Suppressor macrophage (primary cell): ENCODE data around the gene NOD2.

Experiments used
- DNase-seq, 4 experiments: peaks; one replicate each; pipeline ENCODE4 v3.0.0-alpha.2; 2020 to 2022
- total RNA-seq, 17 experiments: gene quantifications; one replicate each; lab custom pipeline; 2026; ENCODE audit warnings: mixed read lengths in 6 of 17, inconsistent platforms in 3 of 17; lab: John Stamatoyannopoulos, UW

Gene NOD2
- 3.0 to 45.0 (median 16.2) reads per million in 17 experiments for total RNA-seq

GRCh38 chr16:50692999-50693781 lies at the start of gene NOD2:
TSS of gene NOD2 (plus strand) at chr16:50693606. CDS start at chr16:50699496, 5,890 bp downstream.
- DNase-seq = peak in 3 of 4 experiments; percentile 39 to 69 (median 56)

DNA sequence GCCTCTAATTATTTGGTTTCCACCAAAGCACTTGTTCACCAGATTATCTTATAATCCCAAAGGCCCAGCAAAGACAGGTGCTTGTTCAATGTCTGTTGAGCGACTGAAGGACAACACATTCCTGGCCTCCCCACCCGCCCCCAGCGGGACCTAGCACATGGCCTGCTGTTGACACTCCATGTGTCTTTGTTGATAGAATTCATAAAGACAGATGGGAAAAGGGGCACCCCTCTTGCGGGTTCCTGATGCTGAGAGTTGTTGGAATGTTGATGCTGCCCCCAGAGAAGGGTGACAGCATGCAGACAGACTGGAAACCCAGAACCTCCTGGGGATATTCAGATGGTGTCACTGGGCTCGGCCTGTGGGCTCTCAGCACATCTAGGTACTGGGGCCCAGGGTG lies 49.2 kb upstream of the NOD2 start:
- no peak for DNase-seq

GRCh38 chr16:50644729-50645128 lies 48.7 kb upstream of the NOD2 start:
- peak; percentile 62 to 79 (median 71) for DNase-seq

GRCh38 chr16:50645563-50646220 lies 47.7 kb upstream of the NOD2 start:
- no peak for DNase-seq

- DNase-seq = no peak
These were observed 47.1 kb upstream of the NOD2 start for GRCh38 chr16:50646345-50646744.

DNA sequence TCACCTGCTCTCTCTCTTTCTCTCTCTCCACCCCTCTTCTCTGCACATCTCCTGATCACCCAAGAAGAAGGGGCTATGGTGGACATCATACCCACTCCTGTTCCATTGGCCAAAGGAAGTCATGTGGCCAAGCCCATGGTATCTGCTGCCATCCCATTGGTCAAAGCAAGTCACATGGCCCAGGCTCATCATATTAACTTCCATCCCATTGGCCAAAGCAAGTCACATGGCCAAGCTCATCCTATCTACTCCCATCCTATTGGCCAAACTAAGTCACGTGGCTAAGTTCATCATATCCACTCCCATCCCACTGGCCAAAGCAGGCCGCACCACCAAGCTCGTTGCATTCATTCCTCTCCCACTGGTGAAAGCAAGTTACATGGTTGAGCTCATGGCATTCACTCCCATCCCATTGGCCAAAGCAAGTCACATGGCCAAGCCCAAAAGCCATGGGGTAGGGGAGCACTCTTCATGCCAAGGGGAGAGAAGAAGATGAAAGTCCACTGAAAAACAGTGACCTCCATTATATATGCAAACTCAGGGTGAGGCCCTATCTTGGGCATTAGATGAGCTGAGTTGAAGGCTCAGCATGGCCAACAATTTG lies 41.5 kb upstream of the NOD2 start:
- no peak for DNase-seq

GRCh38 chr16:50652836-50653425 lies 40.5 kb upstream of the NOD2 start:
- no peak for DNase-seq

DNA sequence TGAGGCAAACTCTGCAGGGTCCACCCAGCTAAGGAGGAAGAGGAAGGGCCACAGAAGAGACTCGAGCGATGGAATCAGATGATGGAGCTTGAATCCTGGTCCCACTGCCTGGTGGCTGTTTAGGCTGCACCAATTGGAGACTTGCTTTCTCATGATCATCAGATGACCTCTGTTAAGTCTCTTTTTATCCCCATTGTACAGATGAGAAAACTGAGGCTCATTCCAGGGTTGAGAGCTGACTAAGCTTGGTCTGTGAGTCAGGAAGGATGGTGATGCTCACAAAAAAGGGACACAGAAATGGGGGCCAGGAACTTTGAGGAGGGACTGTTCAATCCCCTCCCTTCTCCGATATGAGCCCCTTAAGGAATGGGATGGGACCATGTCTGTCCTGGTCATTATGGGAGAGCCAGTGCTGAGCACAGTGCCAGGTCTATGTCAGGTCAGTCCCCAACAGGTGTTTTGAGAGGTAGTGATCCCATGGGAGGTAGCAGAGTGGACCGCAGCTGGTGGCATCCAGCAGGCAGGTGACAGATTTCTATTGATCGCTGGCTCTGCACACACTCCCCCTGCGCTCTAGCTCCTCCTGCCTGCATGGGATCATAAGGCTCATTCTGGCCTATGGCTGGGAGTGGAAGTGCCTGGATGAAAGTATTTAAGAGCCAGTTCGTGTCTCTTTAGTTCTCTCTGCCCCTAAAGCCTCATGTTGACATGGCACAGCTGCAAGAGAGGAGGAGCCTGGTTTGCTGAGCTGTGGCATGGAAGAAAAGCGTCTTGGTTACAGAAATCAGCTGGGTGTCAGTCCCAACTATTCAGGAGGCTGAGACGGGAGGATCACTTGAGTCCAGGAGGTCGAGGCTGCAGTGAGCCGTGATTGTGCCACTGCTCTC lies 39.5 kb upstream of the NOD2 start:
- DNase-seq = no peak

- no peak for DNase-seq
These were observed 37.8 kb upstream of the NOD2 start for GRCh38 chr16:50655558-50656055.

- peak in 3 of 4 experiments; percentile 24 to 38 (median 27) for DNase-seq
These were observed 36.2 kb upstream of the NOD2 start for GRCh38 chr16:50657241-50657640.

DNA sequence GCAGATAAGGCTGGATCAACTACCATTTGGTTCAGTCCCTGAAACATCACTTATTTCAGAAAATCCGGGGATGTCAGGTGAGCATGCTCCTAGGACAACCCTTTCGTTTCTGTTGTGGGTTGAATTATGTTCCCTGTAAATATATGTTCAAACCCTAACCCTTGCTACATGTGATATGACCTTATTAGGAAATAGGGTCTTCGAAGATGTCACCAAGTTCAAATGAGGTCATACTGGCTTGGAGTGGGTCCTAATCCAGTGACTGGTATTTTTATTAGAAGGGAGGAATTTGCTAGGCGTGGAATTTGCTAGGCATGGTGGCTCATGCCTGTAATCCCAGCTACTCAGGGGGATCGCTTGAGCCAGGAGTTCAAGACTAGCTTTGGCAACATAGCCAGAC lies 33.6 kb upstream of the NOD2 start:
- DNase-seq = no peak

DNA sequence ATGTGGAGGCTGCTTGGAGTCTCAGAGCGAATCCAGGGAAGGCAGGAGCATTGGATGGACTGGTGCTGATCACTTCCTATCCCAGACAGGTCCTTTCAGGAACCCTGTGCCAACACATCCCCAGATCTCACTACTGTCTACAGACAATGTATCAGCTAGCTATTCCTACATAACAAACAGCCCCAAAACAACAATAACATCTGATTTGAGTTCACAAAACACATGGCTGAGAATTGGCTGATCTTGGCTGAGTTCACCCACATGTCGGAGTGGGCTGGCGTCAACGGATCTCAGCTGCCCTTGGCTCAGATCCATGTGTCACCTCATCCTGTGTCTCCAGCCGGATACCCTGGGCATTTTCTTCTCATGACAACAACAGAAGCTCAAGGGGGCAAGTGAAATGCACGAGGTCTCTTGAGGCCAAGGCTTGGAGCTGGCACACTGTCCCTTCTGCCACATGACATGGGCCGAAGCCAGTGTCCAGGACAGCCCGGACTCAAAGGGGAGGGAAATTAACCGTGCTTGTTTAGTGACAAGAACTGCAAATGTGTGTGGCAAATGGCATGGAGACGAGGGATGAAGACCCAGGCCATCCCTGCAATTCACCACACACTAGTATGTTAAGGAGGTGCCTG lies 31.0 kb upstream of the NOD2 start:
- no peak for DNase-seq

GRCh38 chr16:50664270-50664669 lies 29.1 kb upstream of the NOD2 start:
- peak in 2 of 4 experiments; percentile 35 to 39 for DNase-seq

DNA sequence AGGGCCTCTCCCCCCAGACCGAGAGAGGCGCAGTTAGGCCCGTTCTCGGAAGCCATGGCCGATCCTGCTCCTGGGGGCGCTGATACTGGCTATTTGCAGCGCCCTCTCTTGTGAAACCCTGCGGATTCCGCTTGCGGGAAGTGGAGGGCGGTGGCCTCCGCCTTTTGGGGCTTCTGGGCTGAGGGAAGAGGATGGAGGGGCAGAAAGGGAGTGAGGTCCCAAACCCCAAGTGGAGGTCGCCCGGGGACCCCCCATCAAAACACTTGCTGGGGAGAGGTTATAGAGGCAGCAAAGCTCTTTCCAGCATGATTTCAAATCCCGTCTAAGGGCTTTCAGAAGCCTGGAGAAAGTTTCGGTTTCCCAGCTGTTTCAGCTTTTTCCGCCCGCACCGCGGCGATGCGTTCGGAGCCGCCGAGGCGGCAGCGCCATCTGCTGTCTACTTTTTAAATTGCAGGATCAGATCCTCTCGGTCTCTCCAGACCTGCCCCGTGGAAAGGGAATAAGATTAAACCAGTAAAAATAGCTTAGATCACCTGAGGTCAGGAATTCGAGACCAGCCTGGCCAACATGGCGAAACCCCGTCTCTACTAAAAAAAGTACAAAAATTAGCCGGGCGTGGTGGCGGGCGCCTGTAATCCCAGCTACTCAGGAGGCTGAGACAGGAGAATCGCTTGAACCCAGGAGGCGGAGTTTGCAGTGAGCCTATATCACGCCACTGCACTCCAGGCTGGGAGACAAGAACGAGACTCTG lies 28.1 kb upstream of the NOD2 start:
- peak; percentile 86 to 93 (median 93) for DNase-seq

DNA sequence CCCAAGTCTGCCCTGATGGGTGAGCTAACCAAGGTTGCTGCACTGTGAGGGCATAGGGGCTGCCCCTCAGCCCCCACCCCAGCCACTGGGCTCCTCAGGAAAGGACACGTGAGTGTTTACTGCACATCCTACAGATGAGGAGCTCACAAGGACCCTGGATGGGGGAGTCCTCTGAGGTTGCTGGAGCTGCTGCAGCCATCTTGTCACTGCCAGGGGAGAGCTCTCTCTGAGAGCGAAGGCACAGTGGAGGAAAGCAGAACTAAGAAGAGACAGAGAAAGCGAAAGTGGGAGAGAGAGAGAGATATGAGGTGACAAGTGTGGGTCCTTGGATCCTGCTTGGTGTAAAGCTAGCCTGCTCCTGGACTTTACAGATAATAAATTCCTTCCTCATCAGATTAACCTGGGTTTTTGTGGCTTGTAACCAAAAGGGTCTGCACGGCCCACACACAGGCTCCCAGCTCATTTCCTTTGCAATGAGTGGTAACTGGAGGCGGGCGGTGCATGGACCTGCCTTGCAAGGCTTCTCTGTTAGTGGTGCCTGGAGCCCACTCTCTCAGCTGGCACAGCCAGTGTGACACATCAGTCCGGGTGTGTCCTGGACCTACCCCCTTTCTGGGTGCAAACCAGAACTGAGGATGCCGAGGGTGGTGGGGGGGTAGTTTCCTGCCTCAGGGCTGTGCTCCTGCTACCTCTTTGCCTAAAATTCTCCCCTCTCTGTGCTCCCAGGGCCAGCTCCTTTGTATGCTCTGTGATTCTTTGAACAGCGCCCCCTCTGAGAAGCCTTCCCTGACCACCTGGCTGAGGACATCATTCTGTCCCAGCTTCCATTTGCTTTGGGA lies 26.5 kb upstream of the NOD2 start:
- DNase-seq = peak; percentile 44 to 68 (median 60)

DNA sequence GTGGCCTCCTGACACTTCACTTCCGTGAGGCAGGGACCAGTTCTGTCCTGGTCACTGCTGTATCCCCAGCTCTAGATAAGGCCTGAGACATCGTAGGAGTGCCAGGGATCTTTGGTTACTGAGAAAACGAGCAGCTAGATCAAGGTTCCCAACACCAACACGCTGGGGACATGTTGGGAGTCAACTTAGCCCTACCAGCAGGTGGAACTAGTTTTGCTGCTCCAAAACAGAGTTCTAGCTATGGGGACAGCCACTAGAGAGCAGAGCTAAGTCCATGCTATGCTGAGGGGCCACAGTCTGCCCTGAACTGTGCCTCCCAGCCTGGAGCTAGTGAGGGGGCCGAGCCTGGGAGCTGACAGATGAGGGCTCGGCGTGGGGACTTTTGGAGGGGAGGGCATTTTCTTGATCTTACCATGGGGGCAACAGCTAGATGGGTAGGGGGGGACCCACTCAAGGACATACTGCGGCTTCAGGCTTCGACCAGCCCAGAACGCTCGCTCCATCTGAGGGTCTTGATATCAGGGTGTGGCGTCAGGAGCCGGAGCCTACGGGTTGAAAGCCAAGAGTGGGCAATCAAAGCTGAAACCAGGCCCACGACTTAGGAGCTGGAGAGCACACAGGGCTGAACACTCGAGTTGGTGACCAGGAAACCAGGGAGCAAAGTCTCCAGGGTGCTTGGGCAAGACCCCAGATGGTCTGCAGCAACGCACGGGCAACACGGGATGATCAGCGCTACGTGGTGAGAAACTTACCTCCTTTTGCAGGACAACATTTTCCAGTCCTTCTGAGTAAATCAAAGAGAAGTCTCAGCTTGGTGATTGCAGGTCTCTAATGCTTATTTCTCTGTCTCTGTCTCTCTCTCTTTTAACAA lies 25.7 kb upstream of the NOD2 start:
- DNase-seq = peak in 1 of 4 experiments; percentile 33

- DNase-seq = no peak
These were observed 24.9 kb upstream of the NOD2 start for GRCh38 chr16:50668368-50669008.

- DNase-seq = no peak
These were observed 23.7 kb upstream of the NOD2 start for GRCh38 chr16:50669741-50670140.
